Ishikawa (cell line): ENCODE measurements around the gene ADAM19.

Experiments used
- CREB1 ChIP-seq: IDR thresholded peaks from 2 replicates; pipeline ENCODE4 v1.6.1; 2012; ENCODE audit warnings: low read depth
- EGR1 ChIP-seq: IDR thresholded peaks from 2 replicates; pipeline ENCODE4 v1.6.1; 2012
- EP300 ChIP-seq: IDR thresholded peaks from 2 replicates; pipeline ENCODE4 v1.6.1; 2012; ENCODE audit warnings: borderline replicate concordance
- FOXM1 ChIP-seq: IDR thresholded peaks from 2 replicates; pipeline ENCODE4 v1.6.1; 2012; ENCODE audit warnings: low read depth, borderline replicate concordance
- MAX ChIP-seq: IDR thresholded peaks from 2 replicates; pipeline ENCODE4 v1.6.1; 2012
- NFIC ChIP-seq: IDR thresholded peaks from 2 replicates; pipeline ENCODE4 v1.6.1; 2012
- RAD21 ChIP-seq: IDR thresholded peaks from 2 replicates; pipeline ENCODE4 v1.6.1; 2012; ENCODE audit warnings: low read depth
- TAF1 ChIP-seq: IDR thresholded peaks from 2 replicates; pipeline ENCODE4 v1.6.1; 2012; ENCODE audit warnings: low read depth, mild to moderate bottlenecking
- TCF12 ChIP-seq: IDR thresholded peaks from 2 replicates; pipeline ENCODE4 v1.6.1; 2012; ENCODE audit warnings: low read depth
- YY1 ChIP-seq: IDR thresholded peaks from 2 replicates; pipeline ENCODE4 v1.6.1; 2012; ENCODE audit warnings: low read depth
- TF ChIP-seq, protein P1 (sequence below): IDR thresholded peaks from 2 replicates; pipeline ENCODE4 v1.6.1; 2012; ENCODE audit warnings: low read depth, mild to moderate bottlenecking

DNA sequence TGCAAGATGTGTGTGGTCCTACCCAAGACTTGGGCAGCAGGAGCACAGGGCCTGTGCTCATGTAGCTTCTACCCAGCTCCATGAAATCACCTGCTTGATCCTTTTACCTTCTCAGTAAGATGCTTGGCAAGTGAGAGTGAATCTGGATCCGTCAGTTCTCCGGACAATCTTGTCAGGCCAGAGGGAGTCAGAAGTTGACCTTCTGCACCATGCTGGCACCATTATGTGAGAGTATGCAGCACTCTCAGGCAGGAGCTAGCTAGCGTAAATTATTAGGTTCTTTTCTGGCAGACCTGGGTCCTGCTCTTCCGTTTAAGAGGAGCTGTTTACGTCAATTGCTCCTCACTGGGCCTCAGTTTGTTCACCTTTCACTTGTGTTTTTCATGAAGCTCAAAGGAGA is 37.0 kb upstream of the ADAM19 start:
- TF ChIP-seq CREB1 = no peak
- TF ChIP-seq, protein P1, sequence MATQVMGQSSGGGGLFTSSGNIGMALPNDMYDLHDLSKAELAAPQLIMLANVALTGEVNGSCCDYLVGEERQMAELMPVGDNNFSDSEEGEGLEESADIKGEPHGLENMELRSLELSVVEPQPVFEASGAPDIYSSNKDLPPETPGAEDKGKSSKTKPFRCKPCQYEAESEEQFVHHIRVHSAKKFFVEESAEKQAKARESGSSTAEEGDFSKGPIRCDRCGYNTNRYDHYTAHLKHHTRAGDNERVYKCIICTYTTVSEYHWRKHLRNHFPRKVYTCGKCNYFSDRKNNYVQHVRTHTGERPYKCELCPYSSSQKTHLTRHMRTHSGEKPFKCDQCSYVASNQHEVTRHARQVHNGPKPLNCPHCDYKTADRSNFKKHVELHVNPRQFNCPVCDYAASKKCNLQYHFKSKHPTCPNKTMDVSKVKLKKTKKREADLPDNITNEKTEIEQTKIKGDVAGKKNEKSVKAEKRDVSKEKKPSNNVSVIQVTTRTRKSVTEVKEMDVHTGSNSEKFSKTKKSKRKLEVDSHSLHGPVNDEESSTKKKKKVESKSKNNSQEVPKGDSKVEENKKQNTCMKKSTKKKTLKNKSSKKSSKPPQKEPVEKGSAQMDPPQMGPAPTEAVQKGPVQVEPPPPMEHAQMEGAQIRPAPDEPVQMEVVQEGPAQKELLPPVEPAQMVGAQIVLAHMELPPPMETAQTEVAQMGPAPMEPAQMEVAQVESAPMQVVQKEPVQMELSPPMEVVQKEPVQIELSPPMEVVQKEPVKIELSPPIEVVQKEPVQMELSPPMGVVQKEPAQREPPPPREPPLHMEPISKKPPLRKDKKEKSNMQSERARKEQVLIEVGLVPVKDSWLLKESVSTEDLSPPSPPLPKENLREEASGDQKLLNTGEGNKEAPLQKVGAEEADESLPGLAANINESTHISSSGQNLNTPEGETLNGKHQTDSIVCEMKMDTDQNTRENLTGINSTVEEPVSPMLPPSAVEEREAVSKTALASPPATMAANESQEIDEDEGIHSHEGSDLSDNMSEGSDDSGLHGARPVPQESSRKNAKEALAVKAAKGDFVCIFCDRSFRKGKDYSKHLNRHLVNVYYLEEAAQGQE = no peak
- no peak for TF ChIP-seq EP300
- TF ChIP-seq RAD21 = no peak
- no peak for TF ChIP-seq MAX
- TF ChIP-seq TCF12 = no peak
- TF ChIP-seq TAF1 = no peak
- TF ChIP-seq YY1 = no peak
- TF ChIP-seq FOXM1 = no peak
- no peak for TF ChIP-seq NFIC
- TF ChIP-seq EGR1 = no peak
